GM23338 (cell line): ENCODE results near the gene HFE. TPM values are rescaled to one million over a fixed set of nuclear protein-coding genes. Genes with fewer than 3 reads are reported as not detected.

ENCODE experiments used
- CREB1 ChIP-seq: fragments of 250-450 bp; sonication (Bioruptor Pico); IDR thresholded peaks from 2 replicates; pipeline ENCODE4 v1.5.0; 2020; ENCODE audit warnings: low read depth, mild to moderate bottlenecking, moderate library complexity
- CTCF ChIP-seq, 2 experiments: fragments of 200-600 bp in 1 of 2; sonication (generic) in 1 of 2; conservative IDR thresholded peaks; 2 replicates each; pipeline versions ENCODE4 v1.5.1 to v1.6.1; 2016 to 2017; ENCODE audit warnings: antibody characterized with exemption in 2 of 2, low read depth in 2 of 2, mild to moderate bottlenecking in 2 of 2, moderate library complexity in 1 of 2
- EZH2 ChIP-seq: fragments of 200-600 bp; sonication (generic); IDR thresholded peaks from one replicate; pipeline ENCODE4 v1.8.0; 2017; ENCODE audit warnings: antibody characterized with exemption, mild to moderate bottlenecking, low read depth; ENCODE audit not compliant: unreplicated experiment
- EZH2phosphoT487 ChIP-seq: fragments of 200-600 bp; sonication (generic); IDR thresholded peaks from one replicate; pipeline ENCODE4 v1.8.1; 2018; ENCODE audit warnings: antibody characterized with exemption; ENCODE audit not compliant: unreplicated experiment
- JUNB ChIP-seq: IDR thresholded peaks from one replicate; pipeline ENCODE4 v1.6.1; 2016; ENCODE audit warnings: antibody characterized with exemption; ENCODE audit not compliant: unreplicated experiment
- POLR2AphosphoS5 ChIP-seq: IDR thresholded peaks from 2 replicates; pipeline ENCODE4 v1.6.1; 2016; ENCODE audit warnings: antibody characterized with exemption, low read depth
- STAT1 ChIP-seq: IDR thresholded peaks from one replicate; pipeline ENCODE4 v1.6.1; 2016; ENCODE audit warnings: antibody characterized with exemption; ENCODE audit not compliant: unreplicated experiment
- ZNF114 ChIP-seq: fragments of 250-450 bp; sonication (Bioruptor Pico); IDR thresholded peaks from 2 replicates; pipeline ENCODE4 v1.5.0; 2020; ENCODE audit warnings: mild to moderate bottlenecking, moderate library complexity
- ZNF331 ChIP-seq: fragments of 250-450 bp; sonication (Bioruptor Pico); IDR thresholded peaks from 2 replicates; pipeline ENCODE4 v1.5.0; 2020; ENCODE audit warnings: low read depth, mild to moderate bottlenecking, moderate library complexity
- ZNF462 ChIP-seq: fragments of 250-450 bp; sonication (Bioruptor Pico); IDR thresholded peaks from 2 replicates; pipeline ENCODE4 v1.5.0; 2020; ENCODE audit warnings: mild to moderate bottlenecking, moderate library complexity
- polyA plus RNA-seq: library from polyadenylated mRNA; unstranded; fragments of >200 nt; fragmentation: Nextera tagmentation; extraction: Ambion mirVana; gene quantifications from 2 replicates; pipeline ENCODE4 v1.2.1, GENCODE V29; 2016
- total RNA-seq: library from RNA; depleted of rRNA; stranded (reverse); fragments of >200 nt; shearing (Covaris generic); gene quantifications from 2 replicates; pipeline ENCODE4 v1.2.3, GENCODE V29; 2014
- TF ChIP-seq, protein P1 (sequence below): IDR thresholded peaks from 2 replicates; pipeline ENCODE4 v1.6.1; 2016; ENCODE audit warnings: antibody characterized with exemption

HFE gene
- total and polyA plus RNA-seq, 2 experiments from 2014 or later, result 0.53 to 0.63 TPM

DNA sequence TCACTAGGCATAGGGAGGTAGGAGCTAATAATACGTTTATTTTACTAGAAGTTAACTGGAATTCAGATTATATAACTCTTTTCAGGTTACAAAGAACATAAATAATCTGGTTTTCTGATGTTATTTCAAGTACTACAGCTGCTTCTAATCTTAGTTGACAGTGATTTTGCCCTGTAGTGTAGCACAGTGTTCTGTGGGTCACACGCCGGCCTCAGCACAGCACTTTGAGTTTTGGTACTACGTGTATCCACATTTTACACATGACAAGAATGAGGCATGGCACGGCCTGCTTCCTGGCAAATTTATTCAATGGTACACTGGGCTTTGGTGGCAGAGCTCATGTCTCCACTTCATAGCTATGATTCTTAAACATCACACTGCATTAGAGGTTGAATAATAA, 1.1 kb downstream of the HFE start (continued):
- TF ChIP-seq ZNF462 (CRISPR knock-in tag) (no peak), EZH2phosphoT487 (no peak), CREB1 (CRISPR knock-in tag) (no peak), ZNF114 (no peak), STAT1 (no peak), EZH2 (no peak), JUNB (no peak), POLR2AphosphoS5 (no peak), ZNF331 (CRISPR knock-in tag) (no peak), CTCF (conservative IDR thresholded peaks at IDR 0.05; ENCODE audit: low read depth in 2 of 2) (no peak)
- TF ChIP-seq, protein P1, sequence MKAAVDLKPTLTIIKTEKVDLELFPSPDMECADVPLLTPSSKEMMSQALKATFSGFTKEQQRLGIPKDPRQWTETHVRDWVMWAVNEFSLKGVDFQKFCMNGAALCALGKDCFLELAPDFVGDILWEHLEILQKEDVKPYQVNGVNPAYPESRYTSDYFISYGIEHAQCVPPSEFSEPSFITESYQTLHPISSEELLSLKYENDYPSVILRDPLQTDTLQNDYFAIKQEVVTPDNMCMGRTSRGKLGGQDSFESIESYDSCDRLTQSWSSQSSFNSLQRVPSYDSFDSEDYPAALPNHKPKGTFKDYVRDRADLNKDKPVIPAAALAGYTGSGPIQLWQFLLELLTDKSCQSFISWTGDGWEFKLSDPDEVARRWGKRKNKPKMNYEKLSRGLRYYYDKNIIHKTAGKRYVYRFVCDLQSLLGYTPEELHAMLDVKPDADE, result no peak
